ENCODE data around the gene RXRG. TPM values are rescaled to one million over a fixed set of nuclear protein-coding genes. Genes with fewer than 3 reads are reported as not detected.

The RXRG gene
- 1 to 10 TPM in 4 of 9 donors, under 1 TPM in 3, not detected in 2; 0.17 to 2.4 (median 1.2) TPM for total RNA-seq
- polyA plus RNA-seq = 1 to 10 TPM in 1 of 3 donors, under 1 TPM in 2; 0.68 to 2.1 (median 0.80) TPM
- long read RNA-seq, donor 1 = 0 reads
- long read RNA-seq, donor 2 = 0 reads
- long read RNA-seq, donor 3 = 0 reads
- long read RNA-seq, donor 4 = 0 reads
- long read RNA-seq, donor 5, partial matches to known transcripts = 2 of 2 reads
- long read RNA-seq, donor 5, other reads (novel, unspliced or antisense) = 0 of 2 reads
- long read RNA-seq, donor 6 = 0 reads
- long read RNA-seq, donor 7 = 0 reads
- long read RNA-seq, donor 8 = 0 reads
- long read RNA-seq, donor 9 = 0 reads
- long read RNA-seq, donor 10 = 0 reads

DNA sequence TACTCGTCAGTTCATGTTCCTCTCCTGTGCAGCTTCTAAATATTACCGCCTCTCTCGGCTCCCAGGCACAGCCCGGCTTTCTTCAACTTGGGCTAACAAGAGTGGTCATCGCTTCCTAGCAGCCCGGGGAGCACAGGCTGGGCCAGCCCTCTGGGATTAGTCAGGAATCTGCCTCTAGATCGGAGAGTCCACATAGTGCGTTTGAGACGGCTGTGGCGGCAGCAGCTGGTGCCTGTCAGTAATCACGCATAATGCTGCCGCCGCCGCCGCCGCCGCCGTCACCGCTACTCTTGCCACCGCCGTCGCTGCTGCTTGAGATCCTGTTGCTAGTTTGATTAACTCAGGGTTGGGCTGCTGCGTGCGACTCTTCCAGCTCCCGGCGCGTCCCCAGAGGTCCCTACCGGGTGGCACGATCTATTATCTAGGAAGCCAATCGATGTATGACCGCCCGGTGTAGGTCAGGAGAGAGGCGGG is at the start of gene RXRG:
RXRG (minus strand) TSS at position 230 of the 474 bp plus-strand sequence. CDS start 233 bp downstream, outside the sequence.
- Histone ChIP-seq H3K4me1 (replicated peaks in 1 of 2) (peaks cover 0 to 6% of the 10 kb centered on the region in 2 donors), H3K27ac (no peak within 1 kb of the TSS), H3K27me3 (peaks cover 19% of the 10 kb centered on the region), H3K36me3 (replicated peaks in 1 of 2) (no peaks in the 10 kb centered on the region), H3K4me3 (peak within 1 kb of the TSS in 1 of 4 donors; percentile 21), H3K9me3 (replicated peaks in 1 of 3) (no peaks in the 10 kb centered on the region)
- intact Hi-C loops (cut with DNase I) = no loop called here
- peak in 5 of 7 donors; percentile 9 to 60 (median 26) for DNase-seq
- no peak for TF ChIP-seq CTCF (IDR thresholded peaks at IDR 0.05)
- 2 to 8% (median 3%) methylated on average over 14 to 33 of the region's 33 CpGs for WGBS, 4 donors

- intact Hi-C loops (cut with DNase I) = no loop called here
- Histone ChIP-seq H3K4me1 (replicated peaks in 1 of 2) (no peaks in the 10 kb centered on the region), H3K4me3 (no peak overlapping the region), H3K27me3 (no peaks in the 10 kb centered on the region), H3K36me3 (replicated peaks in 1 of 2) (no peaks in the 10 kb centered on the region), H3K27ac (no peak overlapping the region), H3K9me3 (replicated peaks in 1 of 3) (no peaks in the 10 kb centered on the region)
- DNase-seq = no peak
- TF ChIP-seq POLR2A (IDR thresholded peaks at IDR 0.05) (no peak), CTCF (IDR thresholded peaks at IDR 0.05) (no peak)
- WGBS, 4 donors = 74 to 80% (median 75%) methylated on average over 6 of the region's 6 CpGs
These were observed 48.0 kb upstream of the RXRG start for GRCh38 chr1:165492845-165493373.

- 59 to 70% (median 63%) methylated on average over 5 of the region's 5 CpGs for WGBS, 4 donors
- Histone ChIP-seq H3K4me1 (replicated peaks in 1 of 2) (no peaks in the 10 kb centered on the region), H3K27me3 (no peaks in the 10 kb centered on the region), H3K9me3 (replicated peaks in 1 of 3) (no peaks in the 10 kb centered on the region), H3K27ac (no peak overlapping the region), H3K36me3 (replicated peaks in 1 of 2) (no peaks in the 10 kb centered on the region), H3K4me3 (no peak overlapping the region)
- peak in 6 of 7 donors; percentile 12 to 63 (median 20) for DNase-seq
- TF ChIP-seq CTCF (IDR thresholded peaks at IDR 0.05) (no peak), POLR2A (IDR thresholded peaks at IDR 0.05) (no peak)
- intact Hi-C loops (cut with DNase I) = no loop called here
These were observed 45.2 kb upstream of the RXRG start for GRCh38 chr1:165490175-165490574.

DNA sequence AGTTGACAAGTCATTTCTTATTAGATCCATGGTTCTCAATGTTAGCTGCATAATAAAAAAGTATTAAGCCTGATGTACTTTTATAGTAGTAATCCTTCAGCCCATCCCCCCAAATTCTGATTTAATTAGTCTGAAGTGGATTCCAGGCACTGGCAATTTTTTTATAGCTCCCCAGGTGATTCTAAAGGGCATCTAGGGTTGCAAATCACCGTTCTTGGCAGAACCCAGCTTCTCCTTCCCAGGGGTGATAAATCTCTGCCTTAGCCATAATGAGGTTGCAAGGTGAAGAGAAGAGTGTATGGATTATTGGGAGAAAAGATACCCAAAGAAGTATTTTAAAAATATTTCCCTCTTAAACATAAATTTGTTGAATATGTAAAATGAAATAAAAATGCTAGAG is 43.0 kb upstream of the RXRG start:
- no peak overlapping the region for H3K27ac ChIP-seq
- TF ChIP-seq POLR2A (IDR thresholded peaks at IDR 0.05) (no peak), CTCF (IDR thresholded peaks at IDR 0.05) (no peak)
- no peak for DNase-seq
- 25 to 33% (median 30%) methylated on average over 1 of the region's 1 CpG for WGBS, 4 donors
- intact Hi-C loops (cut with DNase I) = no loop called here
- H3K4me3 ChIP-seq = no peak overlapping the region
- H3K36me3 ChIP-seq (replicated peaks in 1 of 2) = no peaks in the 10 kb centered on the region
- no peaks in the 10 kb centered on the region for H3K4me1 ChIP-seq (replicated peaks in 1 of 2)
- no peaks in the 10 kb centered on the region for H3K9me3 ChIP-seq (replicated peaks in 1 of 3)
- H3K27me3 ChIP-seq = no peaks in the 10 kb centered on the region

Data from adrenal gland (tissue), 19 donors.